HG02763 (cell line): ENCODE results near the gene ANXA3.

ENCODE experiments used
- ATAC-seq: cut with Tn5 transposase; IDR thresholded peaks from one replicate; pipeline ENCODE4 v1.9.1; 2021; ENCODE audit warnings: mild to moderate bottlenecking, moderate library complexity; ENCODE audit not compliant: unreplicated experiment

The ANXA3 gene

DNA sequence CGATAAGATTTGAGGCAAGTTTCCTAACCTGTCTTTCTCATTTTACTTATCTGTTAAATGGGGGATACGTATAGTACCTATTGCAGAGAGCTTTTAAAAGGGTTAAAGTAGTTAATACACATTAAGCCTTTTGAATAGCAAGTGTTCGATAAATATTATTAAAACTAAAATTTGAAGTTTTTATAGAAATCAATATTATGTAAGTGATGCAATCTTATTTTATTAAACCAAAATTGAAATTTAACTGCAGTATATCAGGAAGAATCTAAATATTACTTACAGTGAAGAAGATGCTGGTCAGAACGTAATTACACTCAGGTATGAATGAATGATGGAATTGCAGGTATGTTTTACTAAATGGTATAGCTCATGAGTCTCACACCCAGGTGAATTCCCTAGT is 58.0 kb downstream of the ANXA3 start:
- no peak for ATAC-seq

DNA sequence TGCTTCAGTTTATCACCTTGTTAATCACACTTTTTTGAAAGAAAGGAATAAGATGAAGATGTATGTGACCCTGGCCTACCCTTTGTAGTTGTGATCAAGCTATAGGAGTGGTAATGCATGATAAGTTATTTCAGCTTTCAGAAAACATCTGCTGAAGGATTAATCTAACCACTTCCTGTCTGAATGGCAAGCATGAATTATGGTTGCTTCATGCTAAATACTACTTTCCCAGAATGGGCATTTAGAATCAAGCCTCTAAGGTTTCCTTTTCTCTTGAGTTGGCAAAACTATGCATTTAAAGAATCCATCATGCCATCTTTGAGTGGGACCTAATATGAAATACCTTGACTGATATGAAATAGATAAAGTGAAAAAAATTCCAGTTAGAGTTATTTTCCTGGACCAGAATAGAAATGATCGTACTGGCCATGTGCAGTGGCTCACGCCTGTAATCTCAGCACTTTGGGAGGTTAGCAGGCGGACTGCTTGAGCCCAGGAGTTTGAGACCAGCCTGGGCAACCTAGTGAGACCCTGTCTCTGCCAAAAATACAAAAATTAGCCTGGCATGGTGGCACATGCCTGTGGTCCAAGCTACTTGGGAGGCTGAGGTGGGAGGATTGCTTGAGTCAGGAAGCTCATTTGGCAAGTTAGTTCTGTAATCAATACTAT is 59.1 kb downstream of the ANXA3 start:
- ATAC-seq: no peak

DNA sequence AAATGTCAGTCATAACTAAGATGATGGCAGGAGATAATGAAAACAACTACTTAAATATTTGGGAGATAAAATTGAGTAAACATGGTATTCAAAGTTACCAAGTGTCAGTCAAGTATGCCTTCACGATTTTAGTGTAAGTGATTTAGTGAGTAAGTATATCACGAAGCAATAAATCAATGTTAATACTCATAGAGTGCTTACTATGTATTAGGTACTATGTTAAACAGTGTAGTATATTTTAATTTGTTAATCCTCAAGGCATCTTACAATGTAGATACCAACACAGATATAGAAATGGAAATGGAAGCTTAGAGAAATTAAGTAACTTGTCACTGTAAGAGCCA is 59.6 kb downstream of the ANXA3 start:
- ATAC-seq: no peak

DNA sequence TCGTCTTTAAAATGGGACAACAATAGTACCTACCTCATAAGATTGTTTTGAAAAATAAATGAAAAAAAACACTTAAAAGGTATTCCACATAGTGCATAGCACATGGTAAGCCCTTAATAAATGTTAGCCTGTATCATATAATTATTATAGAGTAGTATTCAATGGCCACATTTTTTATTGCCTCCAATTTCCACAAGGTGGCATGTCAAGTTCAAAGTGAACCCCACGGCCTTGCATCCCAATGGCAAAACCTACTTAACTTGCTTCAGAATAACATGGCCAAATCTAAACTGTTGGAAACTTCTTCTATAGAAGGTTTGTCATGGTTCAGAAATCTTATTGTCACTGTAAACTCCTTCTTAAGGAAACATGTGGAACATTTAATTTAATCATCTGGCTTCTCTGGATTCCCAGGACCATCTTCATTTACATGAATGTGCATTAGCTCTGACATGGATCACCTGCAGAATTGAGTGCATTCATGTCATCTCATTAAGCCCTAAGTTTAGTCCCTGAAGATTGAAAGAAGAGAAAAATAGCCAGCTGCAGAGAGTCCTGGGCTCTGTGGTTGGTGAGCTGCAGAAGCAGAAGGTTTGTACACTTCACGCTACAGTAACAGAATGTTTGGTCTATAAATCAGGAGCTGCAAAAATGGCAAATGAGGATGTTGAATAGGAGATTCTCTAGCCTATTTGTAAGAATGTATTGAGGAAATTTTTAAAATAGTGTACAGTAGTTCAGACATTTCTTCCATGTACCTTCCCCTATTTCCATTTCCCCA is 61.0 kb downstream of the ANXA3 start:
- peak; percentile 24 for ATAC-seq

DNA sequence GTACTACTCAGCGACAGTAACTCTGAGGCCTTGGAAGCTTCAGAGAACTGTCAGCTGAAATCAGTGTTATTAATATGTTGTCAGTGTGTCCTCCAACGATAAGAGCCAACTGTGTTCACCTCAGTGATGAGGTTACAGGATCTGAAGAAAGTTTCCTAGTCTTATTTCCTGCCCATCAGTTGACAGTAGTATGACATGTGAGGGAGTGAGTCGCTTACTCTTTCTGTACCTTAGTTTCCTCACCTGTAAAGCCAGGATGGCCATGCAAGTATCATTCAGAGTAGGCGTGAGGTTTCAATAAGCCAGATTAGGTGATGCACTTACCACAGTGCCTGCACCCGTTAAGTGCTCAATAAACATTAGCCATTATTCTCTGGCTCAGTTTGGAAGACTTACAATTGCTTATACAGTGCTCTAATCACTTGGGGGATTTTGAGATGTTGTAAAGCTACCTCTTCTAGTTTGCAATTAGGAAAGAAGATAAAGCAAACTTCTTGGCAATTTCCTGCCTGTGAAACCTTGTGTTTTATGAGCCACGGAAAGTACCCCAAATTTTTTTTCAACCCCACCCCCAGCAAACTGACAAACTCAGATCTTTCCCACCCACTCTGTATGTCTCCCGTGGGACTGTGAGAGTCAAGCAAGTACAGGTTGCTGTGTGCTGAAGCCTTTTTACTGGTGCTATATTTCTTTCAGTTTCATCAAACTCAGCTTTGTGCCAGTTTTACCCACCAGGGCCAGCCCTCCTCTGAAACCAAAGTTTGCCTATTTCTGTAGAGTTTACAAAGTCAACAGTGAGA is 62.2 kb downstream of the ANXA3 start:
- ATAC-seq: peak; percentile 87

DNA sequence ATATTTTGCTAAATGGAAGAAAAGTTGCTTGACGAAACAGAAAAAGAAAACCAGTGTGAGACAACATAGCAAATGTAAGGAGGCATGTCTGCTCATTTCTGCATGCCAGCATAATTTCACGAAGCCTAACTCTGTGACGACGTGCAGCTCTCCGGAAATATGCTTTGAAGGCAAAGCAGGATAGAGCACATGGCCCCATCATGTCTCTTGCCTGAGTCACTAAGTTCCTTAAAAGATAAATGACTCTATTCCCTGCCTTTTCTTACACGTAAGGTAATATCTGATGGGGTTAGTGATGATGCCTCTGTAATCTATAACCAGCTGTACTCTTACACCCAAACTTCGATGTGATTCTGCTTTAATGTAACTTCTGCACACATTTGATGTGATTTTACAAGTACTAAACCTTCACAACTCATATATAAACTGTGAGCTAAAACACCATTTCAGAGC is 64.5 kb downstream of the ANXA3 start:
- ATAC-seq: no peak

DNA sequence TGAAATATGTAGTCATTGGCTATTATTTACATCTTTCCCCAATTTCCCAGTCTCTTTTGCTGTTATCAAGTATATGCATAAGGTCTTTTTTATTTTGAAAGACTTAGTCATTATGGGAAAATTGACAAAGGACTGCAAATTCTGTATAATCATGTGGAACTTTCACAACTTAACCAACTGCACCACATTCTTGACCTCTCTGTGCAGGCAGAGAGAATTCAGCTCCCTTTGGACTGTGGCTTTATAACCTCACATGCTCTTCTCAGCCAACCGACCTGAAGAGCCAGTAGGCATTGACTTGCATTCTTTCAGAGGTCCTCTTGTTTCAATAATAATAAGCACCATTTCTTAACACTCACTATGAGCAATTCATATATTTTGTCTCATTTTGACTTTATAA is 66.9 kb downstream of the ANXA3 start:
- ATAC-seq: no peak

DNA sequence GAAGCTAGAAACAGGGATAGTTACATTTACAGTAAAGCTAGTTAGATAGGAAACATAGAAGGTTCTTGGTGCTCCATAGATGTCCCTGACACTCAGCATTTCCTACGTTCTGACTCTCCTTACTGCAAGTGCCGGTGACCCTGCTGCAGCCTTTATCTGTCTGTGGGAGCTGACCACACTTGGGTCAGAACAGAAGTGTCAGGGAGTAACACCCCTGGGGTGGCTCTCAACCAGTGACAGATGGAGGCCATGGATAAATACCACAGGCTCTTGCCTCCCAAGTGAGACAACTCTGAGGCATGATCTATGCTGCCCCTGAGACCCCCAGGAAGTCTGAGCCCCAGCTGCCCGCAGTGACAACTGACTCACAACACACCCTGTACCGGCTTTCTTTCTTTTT is 69.8 kb downstream of the ANXA3 start:
- ATAC-seq: no peak

DNA sequence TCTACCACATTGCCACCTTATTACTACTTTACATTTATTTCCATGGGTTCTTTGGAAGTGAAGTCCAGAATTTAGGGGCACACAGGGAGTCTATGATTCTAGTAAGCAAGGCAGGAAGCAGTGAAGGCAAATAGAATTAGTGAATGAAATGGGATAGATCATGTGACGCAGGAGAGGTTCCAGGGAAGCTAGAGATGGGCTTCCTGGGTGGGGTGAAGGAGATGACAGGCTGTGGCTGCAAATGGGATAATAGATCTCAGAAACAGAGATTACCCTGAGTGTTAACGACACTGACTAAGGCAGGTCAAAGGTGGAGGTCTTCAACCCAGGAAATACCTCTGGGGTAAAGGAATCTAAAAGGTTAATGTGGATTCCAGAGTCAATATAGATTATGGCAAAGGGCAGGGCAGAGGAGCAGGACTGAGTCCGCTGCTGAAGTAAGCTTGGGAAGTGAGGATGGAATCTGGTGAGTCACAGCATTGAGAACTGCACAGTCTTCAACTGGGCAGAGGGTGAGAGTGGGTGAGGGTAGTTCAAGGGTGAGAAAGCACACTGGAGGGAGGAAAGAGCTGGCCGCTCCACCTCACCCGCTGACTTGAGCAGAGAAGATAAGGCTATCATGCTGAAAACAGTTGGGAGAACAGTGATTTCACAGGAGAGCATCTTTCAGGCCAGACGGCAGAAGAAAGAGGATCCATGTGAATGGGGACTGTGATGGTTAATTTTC is 70.8 kb downstream of the ANXA3 start:
- ATAC-seq: no peak

DNA sequence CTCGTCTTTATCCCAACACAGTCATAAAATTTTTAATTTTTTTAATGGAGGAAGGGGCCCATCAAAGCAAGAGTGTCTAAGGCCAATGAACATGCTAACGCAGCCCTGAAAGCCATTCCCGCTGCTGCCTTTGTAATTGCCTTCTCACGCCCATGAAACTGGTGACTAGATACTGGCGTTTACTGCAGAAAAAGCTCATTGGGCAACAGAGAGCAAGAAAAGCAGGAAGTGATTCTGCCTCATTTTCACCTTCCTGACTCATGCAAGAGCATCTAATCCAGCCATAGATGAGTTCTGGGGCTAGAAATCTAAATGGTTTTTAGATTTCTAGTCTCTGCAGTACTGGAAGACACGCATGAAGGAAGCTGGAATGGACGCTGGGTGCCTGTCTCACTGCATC is 72.5 kb downstream of the ANXA3 start:
- ATAC-seq: no peak

DNA sequence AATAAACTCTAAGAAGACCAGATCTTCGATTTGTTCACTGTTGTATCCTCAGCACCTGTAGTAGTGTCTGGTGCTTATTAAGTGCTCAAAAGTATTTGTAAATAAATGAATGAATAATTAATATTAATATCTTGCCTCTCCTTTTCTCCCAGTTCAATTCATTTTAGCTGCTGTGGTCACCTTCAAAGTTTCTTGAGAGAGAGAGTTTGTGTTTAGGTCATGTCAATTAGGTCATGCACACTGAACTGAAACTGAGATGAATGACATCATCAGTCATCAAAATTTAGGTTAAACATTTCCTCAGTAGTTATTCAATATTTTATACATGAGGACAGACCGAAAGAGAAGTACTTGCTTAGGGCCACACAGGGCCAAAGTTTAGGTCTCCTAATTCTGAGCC is 73.5 kb downstream of the ANXA3 start:
- ATAC-seq: no peak

DNA sequence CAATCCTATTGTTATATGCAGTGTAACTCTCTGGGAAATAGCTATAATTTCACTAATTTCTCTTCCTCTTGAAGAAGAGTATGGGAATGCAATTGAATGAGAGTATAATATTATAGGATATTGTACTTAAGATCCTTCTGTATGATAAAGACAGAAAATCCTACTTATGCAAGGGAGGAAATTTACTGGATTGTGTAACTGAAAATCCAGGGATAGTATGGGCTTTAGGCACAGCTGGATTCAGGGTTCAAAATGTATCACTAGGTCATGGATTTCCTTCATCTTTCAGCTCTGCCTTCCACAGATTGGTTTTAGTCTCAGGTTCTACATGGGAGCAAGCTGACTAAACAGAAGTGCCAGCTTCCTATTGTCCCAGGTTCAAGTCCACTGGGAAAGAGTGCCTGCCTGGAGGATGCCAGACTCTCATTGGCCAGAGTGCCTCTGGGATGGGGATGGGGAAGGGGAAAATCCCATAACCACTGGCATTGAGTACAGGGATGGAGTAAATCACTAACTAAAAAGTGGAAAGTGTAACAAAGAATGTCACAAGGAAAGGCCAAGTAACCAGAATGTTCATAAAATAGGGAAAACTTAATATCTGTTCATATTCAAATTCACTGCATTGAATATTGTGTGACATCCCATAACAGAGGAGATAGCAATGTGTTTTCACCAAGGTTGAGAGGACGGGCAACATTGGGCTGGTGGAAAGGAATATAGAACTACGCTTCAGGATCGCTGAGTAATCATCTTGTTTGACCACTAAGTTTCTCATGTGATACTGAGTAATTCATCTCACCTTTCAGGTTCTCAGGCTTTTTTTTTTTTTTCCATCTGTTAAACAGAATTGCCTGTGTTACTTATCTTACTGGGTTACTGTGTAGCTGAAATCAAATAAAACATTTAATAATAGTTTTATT is 75.7 kb downstream of the ANXA3 start:
- ATAC-seq: no peak

DNA sequence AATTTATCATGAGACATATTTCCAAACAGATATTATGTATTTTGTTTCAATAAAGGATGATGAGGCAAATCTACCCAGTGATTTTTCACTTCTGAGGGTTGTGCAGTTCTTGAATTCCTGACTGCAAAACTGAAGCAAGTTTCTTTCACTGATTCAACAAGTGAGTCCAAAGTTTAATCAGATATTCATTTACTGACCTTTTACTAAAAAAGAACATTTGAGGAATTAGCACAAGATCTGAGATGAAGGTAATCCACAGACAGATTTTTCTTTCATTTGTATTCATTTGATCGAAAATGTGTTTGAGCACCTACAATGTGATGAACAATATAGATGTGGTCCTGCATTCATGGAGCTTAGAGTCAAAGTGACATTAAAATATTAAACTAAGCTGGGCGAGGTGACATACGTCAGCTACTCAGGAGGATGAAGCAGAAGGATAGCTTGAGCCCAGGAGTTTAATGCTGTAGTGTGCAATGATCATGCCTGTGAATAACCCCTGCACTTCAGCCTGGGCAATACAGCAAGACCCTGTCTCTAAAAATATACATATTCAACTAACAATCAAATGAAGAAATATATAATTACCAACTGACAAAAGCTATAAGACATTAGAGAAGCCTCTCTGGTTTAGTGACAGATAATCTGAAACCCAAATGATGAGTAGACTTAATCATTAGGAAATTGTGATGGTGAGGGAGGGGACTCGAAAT is 76.6 kb downstream of the ANXA3 start:
- no peak for ATAC-seq

DNA sequence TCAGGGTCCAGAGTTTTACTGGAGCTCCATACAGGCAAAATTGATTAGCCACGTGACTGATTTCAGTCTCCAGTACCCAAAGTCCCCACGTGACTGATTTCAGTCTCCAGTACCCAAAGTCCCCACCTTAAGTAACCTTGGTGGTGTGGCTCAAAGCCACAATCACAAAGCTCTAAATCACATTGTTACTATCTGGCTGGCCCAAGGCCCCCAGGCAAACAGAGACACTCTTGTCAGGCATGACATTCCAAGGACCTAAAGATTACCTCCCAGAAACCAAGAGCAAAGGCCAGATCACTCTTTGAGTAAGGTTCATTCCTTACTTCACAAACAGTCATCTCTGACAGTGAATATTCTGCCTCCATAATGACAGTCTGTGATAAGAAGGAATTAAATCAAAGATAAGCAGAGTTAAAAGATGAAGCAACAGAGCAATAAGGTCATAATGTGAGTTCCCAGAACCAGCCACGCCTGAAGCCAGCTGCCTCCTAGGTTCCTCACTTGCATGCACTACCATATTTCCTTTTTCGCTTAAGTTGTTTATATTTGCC is 78.5 kb downstream of the ANXA3 start:
- no peak for ATAC-seq

DNA sequence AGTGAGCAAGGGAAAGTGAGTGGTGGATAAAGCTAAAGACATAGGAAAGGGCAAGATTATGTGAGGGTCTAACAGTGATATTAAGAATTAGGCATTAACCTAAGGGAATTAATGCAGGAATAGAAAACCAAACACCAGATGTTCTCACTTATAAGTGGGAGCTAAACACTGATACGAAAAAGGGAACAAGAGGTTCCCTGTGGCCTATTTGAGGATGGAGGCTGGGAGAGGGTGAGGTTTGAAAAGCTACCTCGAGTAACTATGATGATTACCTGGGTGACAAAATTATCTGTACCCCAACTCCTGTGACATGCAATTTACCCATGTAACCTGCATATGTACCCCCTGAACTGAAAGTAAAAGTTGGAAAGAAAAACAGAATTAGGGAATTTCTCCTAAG is 79.0 kb downstream of the ANXA3 start:
- ATAC-seq: no peak

DNA sequence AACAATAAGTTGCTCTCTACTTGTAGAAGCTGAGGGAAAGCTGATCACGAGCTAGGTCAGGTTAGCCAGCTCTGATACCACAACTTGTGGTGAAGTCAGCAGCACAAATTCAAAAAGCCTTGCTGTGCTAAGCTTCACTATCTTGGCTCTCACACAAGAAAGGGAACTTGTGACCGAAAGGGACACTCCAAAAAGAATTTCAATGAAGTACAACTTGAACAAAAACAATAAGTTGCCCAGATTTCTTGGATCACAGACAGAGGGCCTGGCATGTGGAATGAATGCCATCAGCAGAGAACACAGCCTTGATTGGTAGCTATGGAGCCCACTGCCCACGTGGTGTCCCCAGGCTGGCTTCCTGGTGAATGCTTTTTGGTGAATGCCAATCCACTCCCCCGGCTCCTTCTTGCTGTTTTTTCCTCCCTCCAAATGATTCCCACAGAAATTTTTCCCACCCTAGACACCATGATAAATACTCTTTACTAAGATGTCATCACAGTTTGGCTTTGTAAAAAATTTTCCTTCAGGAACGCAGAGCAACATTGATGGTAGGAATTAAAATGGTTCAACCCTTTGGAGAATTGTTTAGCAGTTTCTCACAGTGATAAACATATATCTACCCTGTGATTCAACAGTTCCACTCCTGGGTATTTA is 82.6 kb downstream of the ANXA3 start:
- no peak for ATAC-seq

DNA sequence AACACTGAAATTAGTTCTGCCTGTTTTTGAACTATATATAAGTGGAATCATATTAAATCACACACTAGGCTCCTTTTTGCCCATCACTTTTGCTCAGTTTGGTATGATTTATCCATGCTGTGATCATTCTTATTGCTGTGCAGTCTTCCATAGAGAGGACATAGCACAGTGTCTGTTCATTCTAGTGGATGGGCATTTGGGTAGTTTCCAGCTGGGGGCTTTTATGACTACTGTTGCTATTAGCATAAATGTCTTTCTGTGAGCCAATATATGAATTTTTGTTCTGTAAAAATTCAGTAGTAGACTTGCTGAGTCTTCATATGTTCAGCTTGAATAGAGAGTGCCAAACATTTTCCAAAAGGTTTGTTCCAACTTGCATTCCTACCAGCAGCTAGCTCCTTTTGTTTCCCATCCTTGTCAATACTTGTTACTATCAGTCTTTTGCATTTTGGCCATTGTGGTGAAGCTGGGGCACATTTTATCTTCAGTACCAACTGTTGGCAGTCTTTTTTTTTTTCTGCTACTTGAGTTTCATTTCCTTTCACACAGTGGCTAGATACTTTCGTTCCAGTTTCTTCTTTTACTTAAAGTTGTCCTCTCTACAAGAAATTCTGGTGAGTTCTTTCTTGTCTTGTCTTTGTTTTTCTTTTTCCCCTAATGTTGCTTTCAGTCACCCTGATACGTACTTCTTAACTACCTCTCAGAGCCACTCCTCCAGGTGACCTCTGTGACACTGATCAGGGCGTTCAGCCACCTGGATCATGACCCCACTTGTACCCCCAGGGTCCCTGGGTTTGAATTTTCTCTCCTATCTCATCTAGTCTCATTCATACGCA is 87.0 kb downstream of the ANXA3 start:
- ATAC-seq: peak; percentile 77

DNA sequence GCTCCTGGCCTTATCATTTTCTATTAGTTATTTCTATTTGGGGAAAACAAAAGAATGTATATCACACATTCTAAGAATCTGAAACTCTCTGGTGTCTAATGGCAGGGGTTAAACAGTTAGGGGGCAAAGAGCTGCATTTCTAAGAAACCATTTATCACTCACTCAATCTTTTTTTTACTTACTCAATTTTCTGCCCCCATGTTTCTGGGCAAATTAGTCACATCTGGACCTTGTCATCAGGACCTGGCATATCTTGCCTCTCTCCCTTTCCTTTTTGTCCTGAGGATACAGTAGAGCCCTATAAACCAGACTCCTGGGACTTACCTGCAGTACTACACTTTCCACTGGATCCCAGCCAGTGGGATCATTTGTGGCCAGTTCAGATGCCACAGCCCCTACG is 89.1 kb downstream of the ANXA3 start:
- ATAC-seq: no peak
